K562 (cell line): Measurements from ENCODE around the gene LRP1. TPM values are rescaled to one million over a fixed set of nuclear protein-coding genes. Genes with fewer than 3 reads are reported as not detected.

Source experiments
- ATAC-seq: fragments of 200-7000 bp; cut with Tn5 transposase; 3 replicates; pipeline ENCODE4 v1.9.1; 2020; ENCODE audit warnings: moderate library complexity
- BruUV-seq: library from RNA; stranded (reverse); fragments of 400-500 nt; replicated peaks from 2 replicates; lab custom pipeline; 2021; lab: Mats Ljungman, UMichigan
- CTCF ChIA-PET: fragments of 300-600 bp; formaldehyde crosslinking; extraction: SDS; loops from one replicate; lab custom pipeline; 2021; ENCODE audit warnings: low intra/inter-chr PET ratio; lab: Yijun Ruan, JAX
- POLR2A ChIA-PET: fragments of 300-600, 350-650 bp; sonication (Branson Sonifier 250); formaldehyde crosslinking; extraction: SDS; loops from one replicate; lab custom pipeline; 2021; ENCODE audit warnings: antibody characterized with exemption, inconsistent platforms; lab: Yijun Ruan, JAX
- DNase-seq, 4 experiments: peaks; one replicate each; pipeline versions ENCODE4 v3.0.0 to v3.0.0-alpha.2; 2011 to 2018; ENCODE audit warnings: low spot score in 3 of 4, mixed read lengths in 3 of 4; ENCODE audit errors: extremely low read depth in 1 of 4
- FAIRE-seq: peaks from 2 replicates; lab custom pipeline; 2011; peaks lifted over from hg19 to GRCh38; lab: Jason Lieb, UNC
- H2AFZ ChIP-seq: 2 replicates; pipeline ENCODE4 v1.6.0; 2011; ENCODE audit warnings: low read depth, low read length, control low read depth, inconsistent platforms
- H3K27ac ChIP-seq: fragments of 200-600 bp; 3 replicates; pipeline ENCODE4 v1.8.0; 2011; ENCODE audit warnings: low read depth, mild to moderate bottlenecking, control low read depth, inconsistent platforms, low read length, moderate library complexity, mixed read lengths; ENCODE audit errors: extremely low read depth
- H3K27me3 ChIP-seq, 2 experiments: fragments of 300-600 bp in 1 of 2; 2 replicates in 1 of 2; 3 replicates in 1 of 2; pipeline versions ENCODE4 v1.6.0 to v1.8.0; 2011; ENCODE audit warnings: inconsistent platforms in 2 of 2, low read length in 2 of 2, mild to moderate bottlenecking in 1 of 2, mixed read lengths in 1 of 2, moderate library complexity in 1 of 2; ENCODE audit not compliant: control insufficient read depth in 2 of 2, insufficient read depth in 2 of 2
- H3K36me3 ChIP-seq: fragments of 300-600 bp; 3 replicates; pipeline ENCODE4 v1.8.0; 2011; ENCODE audit warnings: mild to moderate bottlenecking, low read length, inconsistent platforms; ENCODE audit not compliant: control insufficient read depth, insufficient read depth
- H3K4me1 ChIP-seq, 2 experiments: fragments of 200-600 bp in 1 of 2; replicated peaks in 1 of 2; 2 replicates in 1 of 2; 3 replicates in 1 of 2; pipeline versions ENCODE4 v1.5.1 to v1.8.0; 2011; ENCODE audit warnings: inconsistent platforms in 2 of 2, low read length in 2 of 2, mild to moderate bottlenecking in 1 of 2, mixed read lengths in 1 of 2, moderate library complexity in 1 of 2; ENCODE audit not compliant: control insufficient read depth in 2 of 2, insufficient read depth in 2 of 2
- H3K4me2 ChIP-seq: 2 replicates; pipeline ENCODE4 v1.6.1; 2011; ENCODE audit warnings: low read length, control low read depth, inconsistent platforms, mixed read lengths; ENCODE audit not compliant: insufficient read depth
- H3K4me3 ChIP-seq: fragments of 200-600 bp; sonication (generic), shearing (Covaris generic); 2 replicates; pipeline ENCODE4 v1.5.1; 2016; ENCODE audit warnings: control low read depth, inconsistent platforms
- H3K79me2 ChIP-seq: fragments of 200-600 bp; 3 replicates; pipeline ENCODE4 v1.8.0; 2011; ENCODE audit warnings: low read length, inconsistent platforms; ENCODE audit not compliant: control insufficient read depth, insufficient read depth
- H3K9ac ChIP-seq, 2 experiments: 2 replicates each; pipeline versions ENCODE4 v1.6.0 to v1.6.1; 2011; ENCODE audit warnings: low read depth in 2 of 2, low read length in 2 of 2, control low read depth in 1 of 2, inconsistent platforms in 1 of 2, mild to moderate bottlenecking in 1 of 2, mixed read lengths in 1 of 2; ENCODE audit not compliant: insufficient read depth in 1 of 2
- H3K9me1 ChIP-seq: one replicate; pipeline ENCODE4 v1.6.0; 2011; ENCODE audit warnings: inconsistent platforms, mild to moderate bottlenecking, low read length, moderate library complexity; ENCODE audit not compliant: control insufficient read depth, insufficient read depth
- H3K9me3 ChIP-seq: replicated peaks from 2 replicates; pipeline ENCODE4 v1.5.1; 2011; ENCODE audit warnings: low read depth, low read length, inconsistent platforms; ENCODE audit not compliant: control insufficient read depth, insufficient read depth
- H4K20me1 ChIP-seq: replicated peaks from 2 replicates; pipeline ENCODE4 v1.6.1; 2011; ENCODE audit warnings: low read length, inconsistent platforms, mixed read lengths; ENCODE audit not compliant: control insufficient read depth, insufficient read depth
- ARID2 ChIP-seq: fragments of 450-650 bp; IDR thresholded peaks from 2 replicates; pipeline ENCODE4 v1.6.1; 2017; ENCODE audit warnings: antibody characterized with exemption, mild to moderate bottlenecking
- BHLHE40 ChIP-seq: IDR thresholded peaks from 2 replicates; pipeline ENCODE4 v1.6.1; 2011; ENCODE audit warnings: low read length, improper control_type of control experiment
- BRD4 ChIP-seq: fragments of 200-600 bp; sonication (generic); IDR thresholded peaks from 2 replicates; pipeline ENCODE4 v1.6.1; 2017; ENCODE audit warnings: inconsistent platforms
- C11orf30 ChIP-seq: fragments of 450-650 bp; IDR thresholded peaks from 2 replicates; pipeline ENCODE4 v1.6.1; 2016; ENCODE audit warnings: low read depth, mild to moderate bottlenecking
- FOSL1 ChIP-seq: fragments of 200-800 bp; sonication (Bioruptor generic); conservative IDR thresholded peaks from 2 replicates; pipeline ENCODE4 v1.6.1; 2016; ENCODE audit warnings: missing genetic modification characterization, missing compliant biosample characterization
- HNRNPUL1 ChIP-seq: fragments of 200-400 bp; formaldehyde crosslinking; IDR thresholded peaks from 2 replicates; pipeline ENCODE4 v1.6.1; 2017; ENCODE audit warnings: low read length
- HSF4 ChIP-seq: fragments of 250-450 bp; sonication (Bioruptor Pico); IDR thresholded peaks from 2 replicates; pipeline ENCODE4 v2.1.2; 2022; ENCODE audit warnings: mild to moderate bottlenecking, moderate library complexity, borderline replicate concordance
- PHB ChIP-seq: fragments of 250-450 bp; sonication (Bioruptor Pico); IDR thresholded peaks from 2 replicates; pipeline ENCODE4 v1.5.0; 2021
- PPARD ChIP-seq: fragments of 250-450 bp; sonication (Bioruptor Pico); IDR thresholded peaks from 2 replicates; pipeline ENCODE4 v1.8.0; 2022; ENCODE audit warnings: inconsistent platforms, mild to moderate bottlenecking, moderate library complexity
- PRMT5 ChIP-seq: sonication (generic); formaldehyde crosslinking; IDR thresholded peaks from 2 replicates; pipeline ENCODE4 v1.5.0; 2020; ENCODE audit warnings: missing genetic modification reagents
- PURB ChIP-seq: sonication (generic); formaldehyde crosslinking; IDR thresholded peaks from 2 replicates; pipeline ENCODE4 v1.9.0; 2021; ENCODE audit warnings: low read depth, mild to moderate bottlenecking, missing genetic modification reagents
- TAF7 ChIP-seq: fragments of 450-650 bp; IDR thresholded peaks from 2 replicates; pipeline ENCODE4 v1.6.1; 2016; ENCODE audit warnings: missing genetic modification characterization, missing compliant biosample characterization
- TAL1 ChIP-seq: fragments of 450-650 bp; IDR thresholded peaks from 2 replicates; pipeline ENCODE4 v1.6.1; 2016; ENCODE audit warnings: mild to moderate bottlenecking
- ZNF12 ChIP-seq: sonication (generic); formaldehyde crosslinking; IDR thresholded peaks from 2 replicates; pipeline ENCODE4 v1.4.0; 2020; ENCODE audit warnings: mild to moderate bottlenecking, missing genetic modification reagents
- ZNF143 ChIP-seq: sonication (generic); formaldehyde crosslinking; IDR thresholded peaks from 2 replicates; pipeline ENCODE4 v1.9.0; 2022; ENCODE audit warnings: mild to moderate bottlenecking, missing genetic modification reagents
- ZNF23 ChIP-seq: fragments of 250-450 bp; sonication (Bioruptor Pico); IDR thresholded peaks from 2 replicates; pipeline ENCODE4 v1.4.0; 2020; ENCODE audit warnings: mild to moderate bottlenecking
- WGBS: fragments of 100-300 bp; shearing (Covaris generic); methylation state at CpG from one replicate; pipeline ENCODE4 v1.1.6; 2016; ENCODE audit warnings: low coverage, mixed read lengths; ENCODE audit not compliant: insufficient coverage; ENCODE audit errors: missing lambda C conversion rate; 5-methylcytosine and 5-hydroxymethylcytosine counted together
- in situ Hi-C: fragments of 300-500 bp; cut with MboI; formaldehyde crosslinking; loops from 4 replicates; pipeline ENCODE4 v1.15.0; 2018; ENCODE audit warnings: inconsistent platforms, mixed read lengths
- intact Hi-C: fragments of 100-400 bp; cut with micrococcal nuclease; formaldehyde crosslinking; loops from 2 replicates; pipeline ENCODE4 v1.14.2; 2022
- polyA plus RNA-seq, 8 experiments: library from polyadenylated mRNA; depleted of rRNA in 4 of 8; stranded (reverse) in 5 of 8; unstranded in 3 of 8; fragments of >200 nt; fragmentation: Nextera tagmentation in 2 of 8; fragmentation: Illumina TruSeq in 1 of 8; extraction: Ambion mirVana in 2 of 8; extraction: Trizol in 1 of 8; gene quantifications; 2 replicates each; pipeline versions ENCODE4 v1.2.1 to v1.2.3, GENCODE V29; 2011 to 2014; ENCODE audit warnings: inconsistent platforms in 1 of 8, missing spikeins in 1 of 8
- total RNA-seq, 7 experiments: library from RNA; depleted of rRNA in 6 of 7; stranded (reverse); fragments of >200 nt in 6 of 7; fragmentation: Illumina TruSeq in 2 of 7; extraction: Trizol in 2 of 7; gene quantifications; 2 replicates each; pipeline versions ENCODE4 v1.2.1 to v1.2.3, GENCODE V29; 2011 to 2021; ENCODE audit warnings: low replicate concordance in 1 of 7
- TF ChIP-seq, protein P1 (sequence below): sonication (generic); formaldehyde crosslinking; IDR thresholded peaks from 2 replicates; pipeline ENCODE4 v1.8.0; 2022; ENCODE audit warnings: missing genetic modification reagents, mild to moderate bottlenecking, moderate library complexity, borderline replicate concordance

LRP1 gene
- total and polyA plus RNA-seq, 9 of the 15 experiments (the other 6 are each of a cell fraction or from before 2014, with no cell fraction given) = 0.04 to 0.64 (median 0.19) TPM; not detected in 2

DNA sequence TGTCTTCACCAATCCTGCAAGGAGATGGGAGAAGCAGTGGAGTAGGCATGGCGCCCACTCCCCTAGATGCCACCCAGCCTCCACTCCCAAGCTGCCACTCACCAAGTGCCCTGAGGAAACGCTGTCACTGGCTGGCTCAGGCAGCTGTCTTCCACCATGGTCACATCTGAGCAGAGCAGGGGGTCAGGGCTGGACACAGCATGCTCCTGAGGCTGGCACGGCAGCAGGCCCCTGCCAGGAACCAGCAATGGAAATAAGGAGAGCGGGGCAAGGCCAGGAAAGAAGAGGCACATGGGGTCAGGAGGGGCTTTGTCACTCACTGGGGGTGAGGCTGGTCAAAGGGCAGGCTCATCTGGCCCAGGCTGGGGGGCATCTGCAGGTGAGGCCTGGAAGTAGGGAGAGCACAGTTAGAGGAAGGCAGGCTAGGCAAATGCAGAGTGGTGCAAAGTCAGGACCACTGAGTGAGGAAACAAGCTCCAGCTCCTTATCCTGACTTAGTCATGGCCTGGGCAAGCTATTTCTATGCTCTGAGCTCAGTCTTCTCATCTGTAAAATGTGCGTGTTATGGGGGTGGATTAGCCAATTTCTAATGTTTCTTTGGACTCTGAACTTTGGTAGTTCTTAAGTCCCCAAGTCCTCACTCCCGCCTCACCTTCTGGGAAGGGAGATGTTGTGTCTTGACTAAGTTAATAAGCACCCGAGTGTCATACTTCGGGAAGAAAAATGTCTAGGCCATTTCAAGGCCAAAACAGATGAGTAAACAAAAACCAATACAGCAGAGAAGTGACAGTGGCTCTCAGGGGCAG is 31.3 kb upstream of the LRP1 start:
- peak overlapping the region; percentile 52 for H3K27ac ChIP-seq
- WGBS = 64% methylated on average over 8 of the region's 8 CpGs
- no peaks in the 10 kb centered on the region for H3K9me3 ChIP-seq
- H3K4me1 ChIP-seq = peaks cover 37 to 55% of the 10 kb centered on the region in 2 experiments
- BruUV-seq = no TSS peak
- H4K20me1 ChIP-seq = no peaks in the 10 kb centered on the region; the same call in 1 of the 2 replicates
- ATAC-seq (no peak), DNase-seq (peak in 2 of 4 experiments; percentile 7 to 9), FAIRE-seq (no peak)
- no peak overlapping the region for H3K4me2 ChIP-seq
- H3K9ac ChIP-seq = peak overlapping the region; percentile 20 to 81; a peak in 3 of 4 replicates
- peak overlapping the region; percentile 24; the same call in 1 of the 2 replicates for H2AFZ ChIP-seq
- ChIA-PET CTCF (no interaction called here), POLR2A (interaction anchor here (0.6 to 5.1 kb wide), 8 partner anchors 8 to 203 kb away, joined by 3 to 32 read pairs (median 4); partner anchors contain the start of gene STAT6)
- intact Hi-C loops = no loop called here
- no peaks in the 10 kb centered on the region for H3K9me1 ChIP-seq
- peaks cover 67% of the 10 kb centered on the region for H3K36me3 ChIP-seq
- no peaks in the 10 kb centered on the region; a peak in 1 of 5 replicates for H3K27me3 ChIP-seq
- peaks cover 12% of the 10 kb centered on the region; the same call in 2 of the 3 replicates for H3K79me2 ChIP-seq
- H3K4me3 ChIP-seq = no peak overlapping the region
- in situ Hi-C loops = no loop called here
- TF ChIP-seq ZNF12 (CRISPR knock-in tag) = no peak
- TF ChIP-seq PURB (CRISPR knock-in tag) = no peak
- TF ChIP-seq ZNF23 = no peak
- TF ChIP-seq PHB (CRISPR knock-in tag) = no peak
- no peak for TF ChIP-seq TAL1
- no peak for TF ChIP-seq HNRNPUL1
- no peak for TF ChIP-seq BRD4
- peak; percentile 79 for TF ChIP-seq C11orf30
- TF ChIP-seq TAF7 = no peak
- no peak for TF ChIP-seq ARID2
- TF ChIP-seq, protein P1, sequence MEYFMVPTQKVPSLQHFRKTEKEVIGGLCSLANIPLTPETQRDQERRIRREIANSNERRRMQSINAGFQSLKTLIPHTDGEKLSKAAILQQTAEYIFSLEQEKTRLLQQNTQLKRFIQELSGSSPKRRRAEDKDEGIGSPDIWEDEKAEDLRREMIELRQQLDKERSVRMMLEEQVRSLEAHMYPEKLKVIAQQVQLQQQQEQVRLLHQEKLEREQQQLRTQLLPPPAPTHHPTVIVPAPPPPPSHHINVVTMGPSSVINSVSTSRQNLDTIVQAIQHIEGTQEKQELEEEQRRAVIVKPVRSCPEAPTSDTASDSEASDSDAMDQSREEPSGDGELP (CRISPR knock-in tag) = no peak
- no peak for TF ChIP-seq FOSL1 (tag)
- TF ChIP-seq PRMT5 (CRISPR knock-in tag) = no peak
- TF ChIP-seq HSF4 (CRISPR knock-in tag) = no peak
- TF ChIP-seq PPARD (CRISPR knock-in tag) = no peak
- TF ChIP-seq BHLHE40 = no peak
- no peak for TF ChIP-seq ZNF143
